GM04504 (cell line): ENCODE data around the gene PDPN.

Experiments used
- DNase-seq: peaks from one replicate; pipeline ENCODE4 v3.0.0-alpha.2; 2012; ENCODE audit warnings: low read depth

PDPN gene

DNA sequence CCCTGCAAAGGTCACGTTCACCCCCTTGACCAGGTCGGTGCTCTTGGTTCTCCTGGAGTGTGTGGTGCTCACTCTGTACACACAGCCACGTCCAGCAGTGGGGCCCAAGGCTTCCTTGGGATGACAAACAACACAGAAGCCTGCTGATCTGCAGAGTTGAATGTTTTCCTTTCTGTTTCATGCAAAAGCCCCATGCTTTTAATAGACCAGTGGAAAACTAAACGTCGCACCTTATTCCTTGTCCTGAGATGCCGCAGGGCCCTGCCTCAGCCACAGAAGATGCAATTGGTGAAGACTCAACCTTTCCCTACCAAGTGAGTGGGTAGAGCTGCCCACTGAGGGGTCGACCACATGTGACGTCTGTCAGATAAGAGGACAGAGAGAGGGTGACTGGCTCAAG lies 5.8 kb upstream of the PDPN start:
- DNase-seq = no peak

DNA sequence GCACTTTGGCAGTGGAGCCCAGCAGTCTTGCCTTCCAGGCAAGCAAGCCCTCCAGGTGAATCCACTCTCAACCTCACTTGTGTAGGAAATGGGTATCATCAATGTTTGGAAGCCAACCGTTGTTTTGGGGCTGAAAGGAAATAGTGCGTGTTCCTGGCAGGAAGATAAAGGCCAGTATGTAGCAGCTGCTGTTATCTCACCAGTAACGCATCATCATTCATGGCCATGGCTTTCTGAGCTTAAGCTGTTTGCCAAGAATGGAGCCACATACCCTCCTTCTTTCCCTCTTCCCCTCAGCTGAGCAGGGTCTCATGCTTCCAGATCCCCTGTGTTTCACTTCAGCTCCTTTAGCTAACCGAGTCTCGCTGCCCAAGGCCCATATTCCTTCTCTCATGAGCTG lies 2.2 kb upstream of the PDPN start:
- DNase-seq = no peak

DNA sequence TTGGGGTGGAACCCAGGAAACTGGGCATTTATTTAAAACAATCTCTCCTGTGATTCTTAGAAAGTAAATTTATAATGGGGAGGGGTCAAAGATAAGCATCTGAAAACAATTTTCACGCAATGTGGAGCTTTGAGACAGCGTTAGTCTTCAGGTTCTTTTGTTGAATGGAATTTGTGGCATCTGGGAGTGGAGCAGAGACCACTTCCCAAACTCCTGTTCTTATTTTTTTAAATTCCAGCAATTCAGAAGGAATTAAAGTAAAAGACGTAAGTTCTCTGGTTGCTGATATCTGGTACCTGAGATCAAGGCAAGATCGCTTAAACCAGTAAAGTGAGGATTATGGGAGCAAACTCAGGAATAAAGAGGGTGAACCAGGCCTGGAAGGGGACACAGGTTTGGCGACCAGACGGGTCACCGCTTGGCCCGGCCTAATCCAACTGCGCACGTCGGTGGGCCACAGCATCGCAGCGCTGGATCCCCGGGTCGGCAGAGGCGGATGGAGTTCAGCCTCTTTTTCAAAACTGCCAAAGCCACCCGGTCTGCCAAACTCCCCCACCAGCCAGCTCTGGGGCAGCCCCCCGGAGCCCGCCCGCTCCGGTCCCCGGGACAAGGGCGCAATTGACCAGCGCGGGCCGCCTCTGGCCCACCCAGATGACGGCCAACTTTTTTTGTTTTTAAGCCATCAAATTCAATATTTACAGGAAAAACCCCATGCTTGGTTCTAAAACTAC lies 754 bp upstream of the PDPN start:
- DNase-seq = no peak

DNA sequence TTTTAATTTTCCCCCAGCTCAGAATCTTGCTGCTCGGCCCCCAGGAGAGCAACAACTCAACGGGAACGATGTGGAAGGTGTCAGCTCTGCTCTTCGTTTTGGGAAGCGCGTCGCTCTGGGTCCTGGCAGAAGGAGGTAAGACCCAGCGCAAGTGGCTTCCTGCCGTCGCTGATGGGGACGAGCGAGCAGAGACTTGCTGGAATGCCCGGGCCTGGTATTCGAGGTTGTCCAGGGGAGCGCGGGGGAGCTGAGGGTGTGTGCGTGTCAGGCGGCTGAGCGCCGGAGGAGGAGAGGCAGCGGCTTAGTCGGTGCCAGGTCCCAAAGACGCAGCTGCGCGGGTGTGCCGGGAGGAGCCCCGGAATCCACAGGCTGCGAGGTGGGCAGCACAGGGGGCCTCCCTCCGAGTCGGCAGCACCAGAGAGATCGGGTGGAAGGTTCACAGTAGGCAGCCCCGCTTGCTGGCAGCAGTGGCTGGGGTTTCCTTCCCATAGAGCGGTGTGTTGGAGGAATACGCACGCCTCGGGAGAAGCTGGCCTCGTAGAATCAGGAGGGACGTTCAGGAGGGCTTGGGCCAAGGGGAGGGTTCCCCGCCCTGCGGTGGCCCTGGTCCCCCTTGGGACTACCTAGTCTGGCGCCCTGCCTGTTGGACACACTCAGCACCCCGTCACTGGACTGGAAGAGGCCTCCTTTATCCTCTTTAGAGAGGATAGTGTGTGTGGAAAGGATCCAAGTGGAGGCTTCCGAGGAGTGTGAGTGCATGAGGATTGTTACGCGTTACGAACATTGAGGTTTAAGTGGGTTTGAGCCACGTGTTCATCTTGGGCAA lies 547 bp downstream of the PDPN start:
- DNase-seq = no peak

DNA sequence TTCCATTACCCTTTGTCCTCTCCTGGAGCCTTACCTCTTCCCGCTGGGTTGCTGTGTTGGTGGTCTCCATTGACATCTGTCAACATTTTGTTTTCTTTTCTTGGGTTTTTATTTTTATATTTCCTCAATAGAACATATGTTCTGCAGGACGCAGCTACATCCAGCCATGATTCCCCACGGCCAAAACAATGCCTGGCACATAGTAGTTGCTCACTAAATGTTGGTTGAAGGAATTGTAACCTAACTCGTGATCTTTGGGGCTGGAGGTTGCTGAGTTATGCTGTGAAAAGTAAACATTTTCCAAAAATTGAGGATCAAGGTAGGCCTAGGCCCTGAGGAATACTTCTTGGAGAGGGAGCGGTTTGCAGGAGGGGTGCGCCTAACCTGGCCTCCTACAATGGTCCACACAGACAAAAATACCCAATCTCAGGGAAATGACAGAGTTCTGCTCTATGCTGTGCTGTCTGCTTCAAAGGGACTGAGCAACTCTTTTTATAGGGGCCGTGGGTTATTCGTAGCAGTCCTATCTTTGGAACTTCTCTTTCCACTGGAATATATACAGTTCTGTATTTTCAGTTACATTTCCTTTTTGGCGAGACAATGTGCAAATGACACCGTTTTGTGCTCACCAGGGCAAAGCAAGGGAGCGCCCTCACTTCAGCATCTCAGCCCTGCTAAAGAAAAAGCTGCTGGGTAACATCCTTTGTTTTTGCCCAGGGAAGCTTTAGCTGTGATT lies 1.4 kb downstream of the PDPN start:
- DNase-seq = no peak

DNA sequence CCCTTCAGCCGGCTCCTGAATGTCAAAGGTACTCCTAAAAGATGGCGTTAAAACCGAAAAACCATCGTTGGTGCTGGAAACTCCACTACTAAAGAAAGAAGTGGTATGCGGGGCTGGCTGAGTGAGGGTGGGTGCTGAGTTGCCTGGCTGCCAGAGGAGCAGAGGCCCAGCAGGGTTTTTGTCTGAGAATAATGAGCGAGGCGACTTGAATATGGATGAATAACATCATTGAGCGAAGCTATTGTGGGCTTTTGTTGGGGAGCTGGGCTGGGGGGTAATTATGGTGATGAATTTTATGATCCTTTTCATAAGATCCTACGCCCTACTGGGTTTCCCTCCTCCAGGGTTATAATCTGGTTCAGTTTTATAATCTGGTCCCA lies 2.0 kb downstream of the PDPN start:
- no peak for DNase-seq

DNA sequence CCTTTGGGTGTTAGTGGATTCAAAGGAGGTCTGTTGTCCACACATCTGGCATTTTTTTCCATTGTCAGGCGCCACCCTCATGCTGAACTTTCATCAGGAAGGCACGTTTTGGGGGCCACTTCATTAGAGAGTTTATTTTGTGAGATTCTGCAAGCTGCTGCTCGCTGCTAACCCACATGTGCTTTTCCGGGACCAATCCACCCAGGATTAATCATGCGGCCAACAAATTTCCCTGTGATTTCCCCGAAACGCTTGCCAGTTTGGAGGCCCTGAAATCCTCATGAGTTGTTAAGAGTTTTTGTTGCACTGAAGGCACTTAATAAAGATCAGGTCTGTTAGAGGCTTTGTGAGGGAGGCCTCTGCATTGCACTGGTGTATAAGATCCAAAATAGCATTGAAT lies 2.4 kb downstream of the PDPN start:
- no peak for DNase-seq

DNA sequence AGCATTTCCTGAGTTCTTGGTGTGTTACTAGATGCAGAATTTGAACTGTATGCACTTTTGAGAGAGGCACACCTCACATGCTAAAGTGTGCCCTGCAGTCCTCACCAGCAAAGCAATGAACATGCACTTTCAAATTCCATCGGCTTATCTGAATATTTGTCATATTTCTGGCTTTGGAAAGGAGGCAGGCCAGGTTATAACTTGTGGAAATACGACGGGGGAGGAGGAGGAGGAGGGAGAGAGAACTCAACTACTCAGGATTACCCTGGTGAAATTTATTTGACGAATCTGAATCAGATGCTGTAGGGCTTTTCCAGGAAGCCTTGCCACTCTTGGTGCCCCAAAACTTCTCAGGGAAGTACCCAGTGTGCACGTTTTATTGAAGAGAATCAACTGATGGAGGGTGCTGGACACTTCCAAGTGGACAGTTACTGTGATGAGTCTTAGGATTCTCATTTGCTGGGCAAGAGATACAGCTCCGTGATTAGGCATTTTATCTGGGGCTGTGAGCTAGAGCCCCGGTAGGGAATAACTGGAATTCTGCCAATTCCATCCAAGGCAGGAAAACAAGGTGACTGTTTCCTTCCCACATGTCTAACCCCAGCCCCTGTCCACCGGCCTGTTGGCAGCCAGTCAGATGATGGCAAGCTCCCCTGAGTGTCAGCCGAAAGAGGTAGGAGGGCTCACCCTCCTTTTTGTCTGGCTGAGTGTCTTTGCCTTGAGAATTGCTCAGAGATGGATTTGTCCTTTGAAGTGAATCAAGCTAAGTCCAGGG lies 3.8 kb downstream of the PDPN start:
- DNase-seq = no peak

DNA sequence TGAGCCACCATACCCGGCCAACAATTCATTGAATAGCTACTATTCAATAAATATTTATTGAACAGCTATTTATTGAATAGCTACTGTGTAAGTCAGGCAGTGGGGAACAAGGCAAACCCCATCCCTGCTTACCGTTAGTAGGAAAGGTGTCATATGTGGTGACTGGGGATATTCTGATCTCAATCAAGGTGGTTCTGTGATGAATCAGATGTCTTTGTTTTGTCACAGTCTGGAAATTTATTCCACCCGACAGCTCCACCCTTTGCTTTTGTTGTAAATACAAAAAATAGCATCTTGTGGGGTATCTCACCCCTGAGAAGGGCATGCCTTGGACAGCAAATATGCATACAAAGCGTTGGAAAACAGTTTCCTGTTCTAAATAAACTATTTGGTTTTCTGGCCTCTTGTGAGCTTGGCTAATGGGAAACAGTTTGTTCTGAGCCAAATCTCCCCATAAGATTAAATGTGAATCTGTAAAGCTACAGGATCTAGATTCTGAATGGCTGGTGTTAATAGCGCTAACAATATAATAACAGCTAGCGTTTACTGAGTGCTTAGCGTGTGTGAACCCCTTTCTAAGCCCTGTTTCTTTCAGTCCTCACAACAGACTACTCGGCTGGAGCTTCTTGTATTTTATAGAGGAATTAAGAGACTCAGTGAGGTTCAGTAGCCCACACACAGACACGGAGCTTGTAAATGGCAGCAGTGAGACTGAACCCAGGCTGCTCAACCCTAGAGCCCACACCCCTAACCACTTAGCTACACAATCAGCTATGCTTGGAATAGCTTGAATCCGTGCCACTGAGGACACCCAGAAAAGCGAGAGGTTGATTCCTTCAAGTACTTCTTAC lies 5.5 kb downstream of the PDPN start:
- DNase-seq = no peak

DNA sequence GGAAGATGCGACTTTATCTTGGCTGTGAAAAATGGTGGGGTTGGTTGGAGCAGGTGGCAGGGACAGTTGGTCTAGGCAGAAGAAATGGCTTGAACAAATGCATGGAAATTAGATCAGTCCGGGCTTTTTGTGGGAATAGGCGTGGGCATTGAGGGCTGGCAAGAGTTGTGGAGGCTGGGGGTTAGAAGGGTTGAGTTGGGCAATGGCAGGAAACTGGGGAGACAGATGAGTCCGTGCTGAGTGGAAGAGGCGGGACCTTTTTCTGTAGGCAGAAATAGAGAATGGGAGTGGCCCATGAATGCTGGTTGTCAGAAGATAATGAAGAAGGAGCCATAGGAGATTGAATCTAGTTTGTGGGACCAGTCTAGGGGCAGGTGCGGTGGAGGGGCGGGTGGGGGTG lies 6.9 kb downstream of the PDPN start:
- DNase-seq = no peak

DNA sequence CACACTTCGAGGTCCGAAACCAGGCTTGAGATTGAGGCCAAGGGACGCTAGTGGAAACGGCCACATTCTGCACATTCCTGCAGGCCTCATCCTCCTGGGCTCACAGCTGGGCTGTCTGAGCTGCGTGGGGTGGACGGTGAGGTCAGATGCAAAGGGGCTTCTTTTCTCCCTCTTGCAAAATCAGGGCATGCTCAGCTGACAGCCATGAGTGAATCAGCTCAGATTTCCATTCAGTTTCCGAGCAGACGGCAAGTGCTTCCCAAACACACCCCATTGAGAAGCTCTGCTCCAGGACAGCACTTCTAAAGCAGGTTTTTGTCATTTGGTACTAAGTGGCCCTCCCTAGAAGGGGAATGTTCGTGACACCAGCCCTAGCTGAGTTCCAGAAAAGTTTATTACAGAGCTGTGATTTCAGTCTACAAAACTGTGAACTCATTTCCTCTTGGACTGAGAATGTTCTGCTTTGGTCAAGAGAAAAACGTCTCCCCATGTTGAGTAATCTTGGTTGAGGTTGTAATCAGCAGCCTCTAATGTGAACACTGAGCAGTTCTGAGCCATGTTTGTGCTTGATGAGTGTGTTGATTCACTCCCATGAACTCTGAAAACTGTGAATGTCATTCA lies 10.0 kb downstream of the PDPN start:
- peak; percentile 76 for DNase-seq

DNA sequence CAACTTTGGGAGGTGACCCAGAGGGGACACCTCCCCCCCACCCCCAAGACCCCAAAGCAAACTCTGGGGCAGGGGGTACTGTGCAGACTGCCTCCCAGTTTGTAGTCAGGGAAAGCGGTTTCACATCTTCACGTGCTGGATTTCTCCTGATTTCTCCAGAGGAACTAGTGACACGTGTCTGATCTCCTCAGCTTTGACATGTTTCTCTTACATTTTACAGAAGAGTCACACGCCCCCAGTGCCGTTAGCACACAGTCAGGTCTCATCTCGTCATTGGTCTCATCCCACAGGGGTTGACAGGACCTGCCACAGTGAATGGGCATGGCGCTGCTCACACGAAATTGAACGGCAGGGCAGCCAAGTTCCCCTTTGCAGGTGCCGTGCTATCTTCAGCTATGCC lies 11.8 kb downstream of the PDPN start:
- DNase-seq = no peak

DNA sequence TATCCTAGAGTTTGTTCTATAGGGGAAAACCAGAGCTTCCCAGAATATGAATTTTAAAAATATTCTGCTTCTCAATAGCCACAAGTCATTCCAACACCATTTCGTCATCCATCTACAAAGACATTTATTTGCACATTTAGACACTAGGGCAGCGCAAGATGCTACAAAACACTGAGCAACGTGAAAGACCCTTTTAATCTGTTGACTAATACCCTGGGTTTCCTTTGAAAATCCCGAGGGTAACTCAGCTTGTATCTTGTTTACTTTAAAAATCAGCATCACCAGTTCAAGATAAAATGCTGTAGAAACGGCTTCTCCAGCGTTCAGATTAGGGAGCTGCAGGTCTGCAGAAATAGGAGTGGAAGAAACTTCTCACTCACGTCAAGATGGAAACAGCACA lies 13.5 kb downstream of the PDPN start:
- DNase-seq = no peak

DNA sequence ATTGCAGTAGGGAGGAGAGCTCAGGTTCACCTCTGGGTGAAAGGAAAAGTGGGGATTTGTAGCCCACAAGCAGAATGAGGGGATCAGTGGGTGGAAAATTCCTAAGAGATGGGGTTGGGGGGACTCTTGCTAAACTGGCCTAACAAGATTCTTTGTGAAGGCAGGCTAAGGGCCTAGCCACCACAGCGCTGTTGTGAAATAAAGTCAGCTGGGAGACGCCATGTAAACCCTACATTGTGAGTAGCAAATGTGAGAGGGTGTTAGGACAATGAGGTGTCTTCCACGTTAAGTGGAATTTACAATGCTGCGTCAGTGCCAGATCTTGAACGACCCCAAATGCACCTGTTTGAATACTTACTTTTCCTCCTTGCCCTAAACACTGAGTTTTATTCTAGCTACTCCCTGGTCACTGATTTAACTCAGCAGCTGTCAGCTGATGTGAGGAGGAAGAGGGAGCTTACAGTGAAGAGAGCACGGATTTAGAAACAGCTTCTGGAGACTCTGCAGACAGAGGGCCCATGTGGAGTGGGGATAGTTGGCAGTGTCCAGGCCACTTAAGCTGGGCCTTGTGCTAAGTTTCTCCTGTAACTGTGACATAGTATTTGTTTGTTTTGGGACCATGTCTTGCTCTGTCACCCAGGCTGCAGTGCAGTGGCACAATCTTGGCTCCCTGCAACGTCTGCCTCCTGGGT lies 17.3 kb downstream of the PDPN start:
- no peak for DNase-seq

DNA sequence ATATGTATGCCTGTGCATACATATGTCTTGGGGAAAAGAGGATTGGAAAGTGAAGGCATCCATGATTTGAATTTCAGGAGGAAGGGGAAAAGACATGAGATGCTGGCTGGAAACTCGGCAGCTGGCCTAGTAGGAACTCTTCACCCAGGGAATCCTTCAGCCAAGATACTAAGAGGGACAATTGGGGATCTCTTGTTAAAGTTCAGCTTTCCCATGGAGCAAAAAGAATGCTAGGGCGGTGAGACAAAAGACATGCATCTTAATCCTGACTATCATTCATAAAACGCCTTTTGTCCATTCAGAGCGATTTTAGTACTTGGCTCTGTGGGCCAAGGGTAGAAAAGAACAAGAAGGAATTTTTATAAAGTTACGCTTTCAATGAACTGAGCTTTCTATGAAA lies 20.5 kb downstream of the PDPN start:
- no peak for DNase-seq

DNA sequence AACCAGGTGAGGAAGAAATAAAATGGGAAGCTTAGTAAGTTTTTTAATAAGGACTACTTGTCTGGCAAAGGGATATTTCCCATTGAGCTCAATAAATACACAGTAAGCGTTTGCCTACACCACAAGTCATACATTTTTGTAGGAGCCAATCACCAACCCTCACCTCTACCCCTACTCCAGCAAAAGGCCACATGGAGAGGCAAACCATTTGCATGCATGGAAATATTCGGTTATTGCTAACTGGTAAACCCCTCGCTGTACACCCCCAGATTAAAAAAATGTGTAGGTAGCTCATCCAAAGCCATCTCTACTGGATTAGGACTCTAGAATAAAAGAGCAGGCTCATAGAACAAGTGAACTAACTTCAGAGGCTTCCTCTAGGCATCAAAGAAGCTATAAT lies 21.1 kb downstream of the PDPN start:
- DNase-seq = no peak

DNA sequence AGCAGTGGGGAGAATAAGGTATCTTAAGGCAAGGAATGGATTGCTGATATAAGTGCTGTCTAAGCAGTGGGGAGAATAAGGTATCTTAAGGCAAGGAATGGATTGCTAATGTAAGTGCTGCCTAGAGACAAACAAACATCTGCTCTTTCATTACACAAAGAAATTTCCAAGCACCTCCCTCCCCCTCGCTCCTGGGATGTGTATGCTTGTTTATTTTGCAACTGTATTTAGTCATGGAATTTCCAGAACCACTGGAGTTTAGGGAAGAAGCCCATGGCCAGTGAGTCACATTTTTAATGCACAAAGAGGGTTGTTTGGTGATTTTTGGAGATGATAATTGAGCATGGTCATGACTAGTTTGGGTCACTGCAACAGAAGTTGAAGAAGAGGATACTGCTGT lies 21.5 kb downstream of the PDPN start:
- peak; percentile 74 for DNase-seq

DNA sequence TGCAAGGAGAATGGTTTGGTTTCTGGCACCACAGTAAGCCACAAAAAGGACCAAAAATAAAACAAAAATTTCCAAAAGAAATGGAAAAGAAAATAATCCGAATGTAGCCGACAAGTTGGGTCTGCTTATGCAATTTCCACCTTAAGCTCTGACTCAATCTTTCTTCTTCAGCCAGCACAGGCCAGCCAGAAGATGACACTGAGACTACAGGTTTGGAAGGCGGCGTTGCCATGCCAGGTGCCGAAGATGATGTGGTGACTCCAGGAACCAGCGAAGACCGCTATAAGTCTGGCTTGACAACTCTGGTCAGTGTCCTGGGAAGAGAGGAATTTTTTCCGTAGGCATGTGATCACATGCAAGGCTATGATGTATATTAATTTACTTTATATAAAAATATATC lies 23.4 kb downstream of the PDPN start:
- no peak for DNase-seq

DNA sequence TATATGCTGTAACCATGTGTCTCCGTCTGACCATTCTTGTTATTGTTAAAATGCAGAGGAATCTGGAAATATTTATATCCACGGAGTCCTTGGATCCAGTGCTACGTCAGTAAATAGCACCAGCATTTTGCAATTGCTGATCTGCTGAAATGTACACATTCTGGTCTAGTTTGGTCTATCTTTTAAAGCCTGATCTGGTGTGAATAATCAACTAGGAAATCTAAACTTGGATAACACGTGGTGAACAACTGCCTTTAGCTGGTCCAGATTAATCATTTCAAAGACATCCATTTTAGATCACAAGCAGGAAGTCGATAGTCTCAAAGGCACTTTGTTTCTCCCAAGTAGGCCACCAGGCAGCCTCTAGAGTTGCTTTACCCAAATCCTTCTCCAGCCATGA lies 32.6 kb downstream of the PDPN start:
- DNase-seq = no peak

DNA sequence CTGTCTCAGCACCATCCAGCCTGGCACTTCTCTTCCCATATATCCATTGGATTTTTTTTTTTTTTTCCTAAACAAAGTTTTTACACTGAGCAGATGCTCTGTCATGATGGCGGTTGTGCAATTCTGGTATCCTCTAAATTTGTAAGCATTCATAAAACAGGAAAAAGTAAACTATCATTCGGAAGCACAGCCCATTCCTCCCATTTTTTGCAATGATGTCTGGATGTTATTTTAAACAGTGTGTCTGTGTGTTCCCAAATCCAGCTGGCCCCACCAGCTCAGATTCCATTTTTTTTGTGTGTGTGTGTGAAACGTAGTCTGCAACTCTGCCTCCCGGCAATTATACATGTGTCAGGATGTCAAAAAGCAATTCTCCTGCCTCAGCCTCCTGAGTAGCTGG lies 33.5 kb downstream of the PDPN start:
- DNase-seq = no peak
